ENCODE data around the gene NCOA7. TPM values are rescaled to one million over a fixed set of nuclear protein-coding genes. Genes with fewer than 3 reads are reported as not detected.

The NCOA7 gene
- total RNA-seq, 4 donors from 2014 or later, result 6.8 to 14.9 (median 13.3) TPM

DNA sequence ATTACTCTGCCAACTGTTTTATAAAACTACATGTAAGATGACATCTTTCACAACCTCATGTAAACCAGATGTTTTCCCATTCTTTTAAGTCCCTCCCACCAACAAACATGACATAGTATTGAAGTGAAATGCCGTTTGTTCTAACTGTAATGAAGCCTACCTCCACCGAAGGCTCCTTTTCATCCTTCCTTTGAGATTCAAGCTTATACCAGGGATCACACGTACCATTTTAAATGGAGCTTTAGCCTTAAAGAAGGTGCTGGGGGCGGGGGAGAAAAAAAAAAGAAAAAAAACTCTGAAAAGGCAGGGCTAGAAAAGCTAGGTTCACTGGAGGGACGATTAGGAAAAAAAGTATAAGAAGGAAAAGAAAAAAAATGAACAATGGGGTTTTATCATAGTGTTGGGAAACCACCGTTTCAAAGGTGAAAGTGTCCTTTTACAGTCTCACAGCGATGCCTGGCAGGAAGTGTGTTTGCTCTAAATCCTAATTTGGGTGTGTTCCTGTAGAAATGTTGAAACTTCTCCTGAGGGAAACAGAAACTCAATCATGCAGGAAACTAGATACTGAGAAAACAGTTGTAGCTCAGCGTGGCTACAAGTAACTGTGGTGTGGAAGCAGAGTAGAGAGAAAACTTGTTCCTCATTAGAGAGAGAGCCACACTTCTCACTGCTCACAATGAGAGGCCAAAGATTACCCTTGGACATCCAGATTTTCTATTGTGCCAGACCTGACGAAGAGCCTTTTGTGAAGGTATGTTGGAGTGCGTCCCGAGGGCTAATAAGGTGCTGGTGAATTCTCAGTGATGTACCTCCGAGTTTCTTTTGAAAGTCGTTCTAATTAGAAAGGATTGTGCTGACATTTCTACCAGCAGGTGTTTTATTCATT lies 128.2 kb downstream of the NCOA7 start:
- WGBS, 2 donors, result 17 to 18% methylated on average over 13 of the region's 13 CpGs
- no peak for TF ChIP-seq POLR2A (IDR thresholded peaks at IDR 0.05)
- TF ChIP-seq, protein P1, sequence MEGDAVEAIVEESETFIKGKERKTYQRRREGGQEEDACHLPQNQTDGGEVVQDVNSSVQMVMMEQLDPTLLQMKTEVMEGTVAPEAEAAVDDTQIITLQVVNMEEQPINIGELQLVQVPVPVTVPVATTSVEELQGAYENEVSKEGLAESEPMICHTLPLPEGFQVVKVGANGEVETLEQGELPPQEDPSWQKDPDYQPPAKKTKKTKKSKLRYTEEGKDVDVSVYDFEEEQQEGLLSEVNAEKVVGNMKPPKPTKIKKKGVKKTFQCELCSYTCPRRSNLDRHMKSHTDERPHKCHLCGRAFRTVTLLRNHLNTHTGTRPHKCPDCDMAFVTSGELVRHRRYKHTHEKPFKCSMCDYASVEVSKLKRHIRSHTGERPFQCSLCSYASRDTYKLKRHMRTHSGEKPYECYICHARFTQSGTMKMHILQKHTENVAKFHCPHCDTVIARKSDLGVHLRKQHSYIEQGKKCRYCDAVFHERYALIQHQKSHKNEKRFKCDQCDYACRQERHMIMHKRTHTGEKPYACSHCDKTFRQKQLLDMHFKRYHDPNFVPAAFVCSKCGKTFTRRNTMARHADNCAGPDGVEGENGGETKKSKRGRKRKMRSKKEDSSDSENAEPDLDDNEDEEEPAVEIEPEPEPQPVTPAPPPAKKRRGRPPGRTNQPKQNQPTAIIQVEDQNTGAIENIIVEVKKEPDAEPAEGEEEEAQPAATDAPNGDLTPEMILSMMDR (IDR thresholded peaks at IDR 0.05), result no peak

DNA sequence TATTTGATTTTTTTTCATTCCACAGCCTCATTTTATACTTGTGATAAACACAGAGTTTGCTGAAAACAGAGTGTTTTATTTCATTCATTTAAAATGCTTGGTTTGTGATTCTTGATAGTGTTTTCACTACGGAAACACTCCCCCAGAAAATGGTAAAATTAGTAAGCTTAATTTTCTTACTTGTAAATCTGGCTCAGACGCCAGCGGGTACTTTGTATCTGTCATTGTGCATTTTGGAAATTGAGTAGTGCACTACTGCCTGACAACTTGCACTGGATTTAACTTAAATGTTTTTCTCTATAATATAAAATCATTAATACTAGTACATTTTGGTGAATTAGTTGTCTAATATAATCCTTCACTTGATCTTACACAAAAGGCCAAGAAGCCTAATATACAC lies 128.9 kb downstream of the NCOA7 start:
- TF ChIP-seq POLR2A (IDR thresholded peaks at IDR 0.05), result no peak
- TF ChIP-seq, protein P1 (IDR thresholded peaks at IDR 0.05), result no peak
- no peak overlapping the region for H3K4me3 ChIP-seq (ENCODE audit: low read depth, poor library complexity, severe bottlenecking)
- no peak for DNase-seq (ENCODE audit: low spot score in 2 of 2)
- WGBS, 2 donors, result 52 to 57% methylated on average over 3 of the region's 3 CpGs
- intact Hi-C loops (cut with DNase I; ENCODE audit: low total_unique reads), result no loop called here

More for the DNA sequence above, 128.2 kb downstream of the NCOA7 start:
- H3K4me3 ChIP-seq (ENCODE audit: low read depth, poor library complexity, severe bottlenecking), result no peak overlapping the region
- peak in 1 of 2 donors; percentile 52 for DNase-seq (ENCODE audit: low spot score in 2 of 2)
- intact Hi-C loops (cut with DNase I; ENCODE audit: low total_unique reads), result no loop called here

DNA sequence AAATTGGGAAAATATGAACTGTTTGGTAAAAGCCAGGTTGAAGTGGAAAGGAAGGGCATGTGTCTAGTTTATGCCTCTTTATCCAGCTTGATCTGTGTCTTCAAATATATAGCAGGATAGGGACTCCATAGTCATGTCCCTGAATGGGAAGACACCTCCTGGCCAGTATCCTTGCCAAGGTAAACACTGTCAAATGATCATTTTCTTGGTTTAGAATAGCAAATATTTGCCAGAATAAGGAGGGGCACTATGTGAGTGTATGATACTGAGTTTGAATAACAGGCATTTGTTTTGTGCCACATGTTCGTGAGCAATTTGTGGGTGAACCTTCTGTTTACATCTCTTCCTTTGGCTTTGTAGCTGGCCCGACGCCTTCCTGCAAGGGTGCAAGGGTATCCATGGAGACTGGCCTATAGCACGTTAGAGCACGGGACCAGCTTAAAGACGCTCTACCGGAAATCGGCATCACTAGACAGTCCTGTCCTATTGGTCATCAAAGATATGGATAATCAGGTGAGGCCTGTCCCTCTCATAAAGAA lies 131.6 kb downstream of the NCOA7 start:
- intact Hi-C loops (cut with DNase I; ENCODE audit: low total_unique reads), result no loop called here
- DNase-seq (ENCODE audit: low spot score in 2 of 2), result no peak
- H3K4me3 ChIP-seq (ENCODE audit: low read depth, poor library complexity, severe bottlenecking), result no peak overlapping the region
- TF ChIP-seq POLR2A (IDR thresholded peaks at IDR 0.05), result no peak
- TF ChIP-seq, protein P1 (IDR thresholded peaks at IDR 0.05), result no peak
- 91 to 98% methylated on average over 8 of the region's 8 CpGs for WGBS, 2 donors

DNA sequence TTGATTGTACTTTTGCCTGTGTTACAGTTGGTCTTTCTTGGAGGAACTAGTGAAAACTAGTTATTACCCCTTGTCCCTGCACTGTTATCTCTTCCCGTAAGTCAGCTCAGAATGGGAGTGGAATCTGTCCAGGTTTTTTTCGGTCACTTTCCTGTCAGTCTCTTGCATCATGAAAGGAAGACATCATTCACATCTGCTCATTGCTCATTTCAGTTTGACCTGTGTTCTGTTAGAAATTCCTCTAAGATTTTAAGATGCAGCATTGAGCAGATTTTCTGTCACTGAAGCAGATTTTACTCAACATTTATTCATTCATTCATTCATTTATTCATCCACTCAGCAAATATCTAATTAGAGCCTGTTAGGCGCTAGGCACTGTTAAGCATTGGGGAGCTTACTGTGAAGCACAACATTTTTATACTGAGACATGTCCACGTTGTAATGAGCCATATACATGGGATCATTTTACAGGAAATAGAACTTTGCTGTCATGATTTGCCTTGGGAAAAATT lies 132.7 kb downstream of the NCOA7 start:
- intact Hi-C loops (cut with DNase I; ENCODE audit: low total_unique reads), result no loop called here
- TF ChIP-seq, protein P1 (IDR thresholded peaks at IDR 0.05), result no peak
- no peak for TF ChIP-seq POLR2A (IDR thresholded peaks at IDR 0.05)
- H3K4me3 ChIP-seq (ENCODE audit: low read depth, poor library complexity, severe bottlenecking), result no peak overlapping the region

DNA sequence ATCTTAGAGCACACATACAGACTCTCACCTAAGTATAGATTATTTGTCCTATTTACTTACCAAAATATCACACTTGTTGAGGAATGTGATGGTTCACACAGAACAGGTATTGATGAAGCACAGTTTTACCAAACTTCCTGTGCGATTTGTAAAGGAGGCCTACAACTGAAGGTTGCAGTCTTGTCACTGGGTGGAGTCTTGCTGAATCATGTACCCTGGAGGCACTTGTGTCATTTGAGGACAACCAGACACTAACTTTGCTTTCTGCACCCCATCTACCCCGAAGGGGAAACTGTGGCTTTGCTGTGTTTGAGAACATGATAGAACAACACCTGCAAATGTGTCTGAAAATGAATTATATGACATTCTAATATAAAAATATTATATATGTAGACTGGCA lies 133.4 kb downstream of the NCOA7 start:
- DNase-seq (ENCODE audit: low spot score in 2 of 2), result no peak
- H3K4me3 ChIP-seq (ENCODE audit: low read depth, poor library complexity, severe bottlenecking), result no peak overlapping the region
- no peak for TF ChIP-seq POLR2A (IDR thresholded peaks at IDR 0.05)
- TF ChIP-seq, protein P1 (IDR thresholded peaks at IDR 0.05), result no peak
- 35 to 45% methylated on average over 2 of the region's 2 CpGs for WGBS, 2 donors
- intact Hi-C loops (cut with DNase I; ENCODE audit: low total_unique reads), result no loop called here

More for the DNA sequence above, 132.7 kb downstream of the NCOA7 start:
- DNase-seq (ENCODE audit: low spot score in 2 of 2), result no peak
- 49 to 58% methylated on average over 4 of the region's 4 CpGs for WGBS, 2 donors
